Stimulated activated CD8-positive, alpha-beta memory T cell treated with anti-CD3 and anti-CD28 coated beads, Interleukin-15, amount 100 ng/mL, for 24 hours (primary cell): ENCODE measurements around the gene PNPLA8.

Source experiments
- DNase-seq: peaks from one replicate; pipeline ENCODE4 v3.0.0-alpha.2; 2020; ENCODE audit warnings: low read depth

The PNPLA8 gene

DNA sequence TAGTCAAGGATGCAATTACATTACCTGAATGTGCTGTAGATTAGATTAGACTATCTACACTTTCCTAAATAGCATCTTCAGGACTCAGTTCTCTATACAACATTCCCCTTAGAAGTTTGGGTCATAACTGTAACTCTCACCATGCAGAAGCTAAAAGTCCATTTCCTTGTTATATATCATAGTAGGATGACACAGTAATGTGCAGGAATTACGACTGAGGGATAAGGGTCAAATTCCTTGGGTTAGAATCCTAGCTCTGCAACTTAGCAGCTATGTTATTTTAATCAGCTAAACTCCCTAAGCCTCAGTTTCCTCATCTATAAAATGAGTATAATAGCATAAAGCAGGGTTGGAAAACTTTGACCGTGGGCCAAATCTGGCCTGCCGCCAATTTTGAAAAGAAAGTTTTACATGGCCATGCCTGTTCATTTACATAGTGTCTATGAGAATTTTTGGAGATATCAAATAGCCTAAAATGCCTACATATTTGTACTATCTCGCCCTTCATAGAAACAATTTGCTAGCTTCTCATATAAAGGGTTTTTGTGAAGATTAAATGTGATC is 84.5 kb downstream of the PNPLA8 start:
- DNase-seq: no peak

DNA sequence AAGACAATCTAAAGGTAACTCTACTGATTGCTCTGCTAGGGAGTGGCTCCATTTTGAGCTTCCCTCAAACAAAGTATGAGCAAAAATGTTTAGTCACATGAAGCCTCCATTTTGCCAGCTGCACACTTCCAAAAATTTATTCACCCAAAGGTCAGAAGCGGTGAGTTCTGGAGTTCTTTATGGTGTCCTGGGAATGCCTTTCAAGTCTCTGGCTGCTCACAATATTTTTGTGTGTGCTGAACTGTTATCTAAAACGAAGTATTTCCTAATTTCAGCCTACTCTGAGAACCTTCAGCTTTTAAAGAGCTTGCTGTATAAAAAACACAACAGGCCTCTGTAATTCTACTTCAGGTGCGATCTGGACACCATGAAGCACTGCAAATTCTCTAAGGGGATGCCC is 85.3 kb downstream of the PNPLA8 start:
- DNase-seq: no peak

DNA sequence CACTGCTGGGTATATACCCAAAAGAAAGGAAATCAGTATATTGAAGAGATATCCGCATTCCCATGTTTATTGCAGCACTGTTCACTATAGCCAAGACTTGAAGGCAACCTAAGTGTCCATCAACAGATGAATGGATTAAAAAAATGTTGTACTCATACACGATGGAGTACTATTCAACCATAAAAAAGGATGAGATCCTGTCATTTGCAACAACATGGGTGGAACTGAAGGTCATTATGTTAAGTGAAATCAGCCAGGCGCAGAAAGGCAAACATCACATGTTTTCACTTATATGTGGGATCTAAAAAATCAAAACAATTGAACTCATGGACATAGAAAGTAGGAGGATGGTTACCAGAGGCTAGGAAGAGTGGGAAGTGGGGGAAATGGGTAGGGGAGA is 89.0 kb downstream of the PNPLA8 start:
- no peak for DNase-seq

GRCh38 chr7:108434010-108434409 is 91.9 kb downstream of the PNPLA8 start:
- no peak for DNase-seq

DNA sequence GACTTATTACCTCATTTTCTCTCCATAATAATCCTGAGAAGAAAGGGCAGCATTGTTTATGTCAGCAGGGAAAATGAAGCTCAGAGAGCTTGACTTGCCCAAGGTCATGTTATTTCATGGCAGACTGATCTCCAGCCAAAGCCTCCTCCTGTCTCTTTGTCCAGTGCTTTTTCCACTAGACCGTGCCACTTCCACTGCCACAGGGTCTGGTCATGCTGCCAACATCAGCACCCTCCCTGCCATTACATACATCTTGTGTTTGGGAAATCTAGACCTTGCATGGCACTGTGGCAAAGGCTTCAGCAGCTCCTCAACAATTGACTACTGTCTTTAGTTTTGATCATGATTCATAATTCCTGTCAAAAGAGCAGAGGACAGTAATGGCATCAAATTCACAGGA is 94.8 kb downstream of the PNPLA8 start:
- DNase-seq: no peak

DNA sequence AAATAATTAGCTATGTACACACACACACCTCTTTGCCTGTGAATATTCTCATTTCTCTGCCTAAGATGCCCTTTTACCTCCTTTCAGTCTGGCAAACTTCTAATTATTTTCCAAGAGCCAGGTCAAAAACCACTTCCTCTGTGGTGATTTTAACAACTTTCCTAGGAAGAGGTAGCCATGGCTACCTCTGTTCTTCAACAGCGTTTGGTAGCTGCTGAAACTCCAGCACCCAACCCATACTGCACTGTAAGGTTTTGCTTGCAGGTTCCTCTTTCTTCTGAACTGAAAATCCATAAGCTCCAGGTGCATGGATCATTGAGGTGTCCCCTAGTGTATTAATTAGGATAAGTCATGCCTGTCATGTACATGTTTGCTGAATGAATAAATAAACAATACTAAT is 95.3 kb downstream of the PNPLA8 start:
- no peak for DNase-seq

- no peak for DNase-seq
These were observed 98.2 kb downstream of the PNPLA8 start for GRCh38 chr7:108427766-108428165.

GRCh38 chr7:108425714-108426275 is 100.1 kb downstream of the PNPLA8 start:
- DNase-seq: no peak

- DNase-seq: no peak
These were observed 101.9 kb downstream of the PNPLA8 start for GRCh38 chr7:108424013-108424412.

DNA sequence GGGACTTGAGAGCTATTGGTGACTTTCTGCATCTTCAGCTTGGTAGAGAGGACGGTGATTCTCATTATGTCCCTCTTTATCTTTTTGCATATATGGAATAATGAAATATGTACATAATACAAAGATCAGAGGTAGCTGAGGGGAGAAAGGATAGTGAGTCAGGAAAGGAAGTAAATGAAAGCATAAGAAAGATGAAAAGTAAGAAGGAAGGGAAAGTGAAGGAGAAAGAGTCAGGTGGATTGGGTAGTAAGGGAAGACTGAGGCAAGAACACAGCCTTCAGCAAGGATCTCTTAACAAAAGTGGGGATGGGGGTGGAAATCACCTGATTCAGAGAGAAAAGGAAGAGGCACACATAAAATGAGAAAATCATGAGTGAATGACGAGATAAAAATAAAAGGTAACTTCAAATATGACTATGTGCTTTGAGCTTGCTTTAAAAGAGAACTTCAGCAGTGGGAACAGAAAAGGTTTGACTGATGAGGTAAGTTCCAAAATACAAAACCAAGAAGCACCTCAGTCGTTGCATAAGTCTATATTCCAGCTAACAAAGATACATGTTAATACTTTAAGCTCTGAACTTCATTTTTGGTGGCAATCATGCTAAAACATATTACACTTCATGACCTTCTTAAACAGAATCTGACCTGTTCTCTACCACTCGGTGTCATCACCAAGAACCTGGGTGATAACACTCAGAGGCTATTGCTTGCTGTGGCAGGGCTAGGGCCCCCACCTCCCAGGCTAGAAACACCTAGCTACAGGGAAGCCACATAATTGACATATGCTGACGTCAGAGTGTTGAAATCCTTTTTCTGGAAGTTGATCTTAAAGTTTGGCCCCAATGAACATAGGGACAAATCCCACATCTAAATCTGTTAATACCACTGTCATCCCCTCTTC is 102.6 kb downstream of the PNPLA8 start:
- DNase-seq: no peak

DNA sequence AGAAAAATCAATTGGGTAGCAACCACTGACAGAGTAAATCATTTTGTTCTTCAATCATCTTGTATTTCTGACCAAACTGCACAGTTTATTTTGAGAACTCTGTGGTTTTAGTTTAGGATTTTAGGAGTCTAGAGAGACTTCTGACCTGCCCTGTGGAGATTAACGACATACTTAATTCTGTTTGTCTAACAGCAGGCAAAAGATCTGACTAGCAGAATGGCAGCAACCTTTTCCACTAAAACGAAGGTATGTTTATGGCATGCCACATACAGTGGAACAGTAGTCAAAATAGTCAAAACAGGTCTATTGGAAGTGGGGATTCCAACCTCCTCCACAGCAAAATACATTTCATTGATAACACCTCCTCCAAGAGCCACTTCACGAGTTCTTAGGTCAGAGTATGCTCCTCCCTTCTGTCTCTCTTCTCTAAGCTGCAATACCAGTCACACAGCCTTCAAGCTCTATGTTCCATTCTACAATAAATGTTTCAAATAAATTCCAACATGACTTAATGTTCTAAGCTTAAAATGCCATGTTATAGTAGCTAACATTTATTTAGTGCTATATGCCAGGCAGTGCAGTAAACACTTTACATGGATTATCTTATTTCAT is 104.1 kb downstream of the PNPLA8 start:
- DNase-seq: no peak
